Effector memory CD8-positive, alpha-beta T cell (primary cell): ENCODE results near the gene ZFP64.
"Not testable (repeated sequence)": the region's sequence is repeated elsewhere in the genome, so short reads cannot be mapped to it uniquely, and the experiment has no call there.

Experiments
- ATAC-seq: fragments of 150-1000 bp; cut with Tn5 transposase; replicated peaks from 2 replicates; pipeline ENCODE4 v1.10.0; 2021; ENCODE audit warnings: mild to moderate bottlenecking, moderate library complexity
- DNase-seq, 3 experiments: peaks; one replicate each; pipeline ENCODE4 v3.0.0; 2021
- H3K27ac Mint-ChIP-seq, 2 donors: one replicate each; pipeline ENCODE4 v1.8.0; 2022; ENCODE audit warnings: mild to moderate bottlenecking in 2 of 2, mixed read lengths in 2 of 2, moderate library complexity in 2 of 2
- H3K27me3 Mint-ChIP-seq, 2 donors: one replicate each; pipeline ENCODE4 v1.8.0; 2022; ENCODE audit warnings: mixed read lengths in 2 of 2
- H3K36me3 Mint-ChIP-seq: one replicate; pipeline ENCODE4 v1.8.0; 2022; ENCODE audit warnings: mild to moderate bottlenecking, moderate library complexity, mixed read lengths; ENCODE audit not compliant: insufficient read depth
- H3K4me1 Mint-ChIP-seq, 2 donors: one replicate each; pipeline ENCODE4 v1.8.0; 2022; ENCODE audit warnings: low read depth in 2 of 2, mixed read lengths in 2 of 2
- H3K4me3 Mint-ChIP-seq, 2 donors: one replicate each; pipeline ENCODE4 v1.8.0; 2022; ENCODE audit warnings: mild to moderate bottlenecking in 2 of 2, mixed read lengths in 2 of 2, moderate library complexity in 2 of 2
- H3K9me3 Mint-ChIP-seq, 2 donors: one replicate each; pipeline ENCODE4 v1.8.0; 2022; ENCODE audit warnings: mixed read lengths in 2 of 2

The ZFP64 gene

DNA sequence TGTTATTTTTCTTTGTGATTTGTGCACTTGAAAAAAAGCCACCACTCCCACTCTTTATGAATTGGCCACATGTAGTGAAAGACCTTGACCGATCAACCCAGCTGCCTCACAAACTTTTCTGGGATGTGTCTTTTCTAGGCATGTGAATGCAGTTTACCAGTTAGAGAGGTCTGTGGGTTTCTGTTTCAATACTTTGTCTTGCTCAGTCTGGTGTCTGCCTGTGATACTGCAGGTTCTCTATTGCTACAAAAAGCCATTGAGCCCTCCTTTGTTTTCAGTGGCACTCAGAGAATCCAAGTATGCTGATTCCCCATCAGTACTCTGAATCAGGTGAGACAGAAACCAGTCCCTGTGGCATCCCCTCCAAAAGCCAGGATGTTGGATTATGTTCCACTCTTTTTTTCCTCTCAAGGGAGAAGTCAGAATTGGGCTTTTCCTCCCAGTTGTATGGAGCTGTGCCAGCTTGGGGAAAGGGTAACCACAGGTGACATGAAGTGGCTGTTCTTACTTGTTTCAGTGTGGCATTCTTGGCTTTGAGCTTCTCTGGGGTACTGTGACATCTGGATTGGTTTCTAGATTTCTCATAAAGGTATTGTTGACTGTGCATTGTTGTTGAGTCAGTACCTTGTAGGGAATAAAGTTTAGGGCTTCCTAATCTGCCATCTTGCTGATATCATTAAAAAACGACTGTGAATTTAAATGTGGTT is 26.3 kb upstream of the ZFP64 start:
- H3K27me3 Mint-ChIP-seq = peaks cover 31 to 69% of the 10 kb centered on the region in 2 donors
- H3K27ac Mint-ChIP-seq = no peak overlapping the region
- DNase-seq = no peak
- no peaks in the 10 kb centered on the region for H3K4me1 Mint-ChIP-seq
- no peaks in the 10 kb centered on the region for H3K36me3 Mint-ChIP-seq
- no peak overlapping the region for H3K4me3 Mint-ChIP-seq
- no peak for ATAC-seq
- H3K9me3 Mint-ChIP-seq = peaks cover 0 to 5% of the 10 kb centered on the region in 2 donors

DNA sequence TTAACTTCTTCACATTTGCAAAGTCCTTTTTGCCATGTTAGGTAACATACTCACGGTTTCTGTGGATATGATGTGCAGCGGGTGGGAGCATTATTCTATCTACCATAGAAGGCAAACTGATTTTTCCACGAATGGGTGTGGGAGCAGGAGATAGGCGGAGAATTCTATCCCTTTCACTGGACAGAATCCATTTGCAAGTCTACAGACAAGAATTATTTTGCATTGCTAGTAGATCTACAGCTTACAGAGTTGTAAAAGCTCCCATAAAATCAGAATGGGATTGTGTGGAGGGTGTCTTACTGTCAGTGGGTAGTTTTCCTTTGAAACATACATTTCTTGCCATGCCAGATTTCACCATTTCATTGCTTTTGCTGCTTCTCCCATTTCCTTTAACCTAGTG is 22.4 kb upstream of the ZFP64 start:
- no peaks in the 10 kb centered on the region for H3K4me1 Mint-ChIP-seq
- no peak for ATAC-seq
- peaks cover 3% of the 10 kb centered on the region for H3K36me3 Mint-ChIP-seq
- peaks cover 0 to 7% of the 10 kb centered on the region in 2 donors for H3K9me3 Mint-ChIP-seq
- H3K27me3 Mint-ChIP-seq = peaks cover 50 to 73% of the 10 kb centered on the region in 2 donors
- DNase-seq = no peak
- no peak overlapping the region for H3K27ac Mint-ChIP-seq
- no peak overlapping the region for H3K4me3 Mint-ChIP-seq

DNA sequence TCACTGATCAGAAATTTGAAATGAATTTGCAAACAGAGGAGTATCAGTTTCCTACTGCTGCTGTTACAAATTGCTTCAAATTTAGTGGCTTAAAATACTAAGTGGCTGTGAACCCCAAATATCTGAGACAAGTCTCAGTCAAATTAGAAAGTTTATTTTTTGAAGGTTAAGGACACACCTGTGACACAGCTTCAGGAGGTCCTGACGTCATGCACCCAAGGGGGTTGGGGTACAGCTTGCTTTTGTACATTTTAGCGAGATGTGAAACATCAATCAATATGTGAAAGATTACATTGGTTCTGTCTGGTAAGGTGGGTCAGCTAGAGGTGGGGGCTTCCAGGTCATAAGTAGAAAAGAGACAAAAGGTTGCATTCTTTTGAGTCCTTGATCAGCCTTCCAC is 21.4 kb upstream of the ZFP64 start:
- peaks cover 57 to 73% of the 10 kb centered on the region in 2 donors for H3K27me3 Mint-ChIP-seq
- H3K9me3 Mint-ChIP-seq = peaks cover 0 to 7% of the 10 kb centered on the region in 2 donors
- H3K27ac Mint-ChIP-seq = no peak overlapping the region
- ATAC-seq = no peak
- no peaks in the 10 kb centered on the region for H3K4me1 Mint-ChIP-seq
- H3K4me3 Mint-ChIP-seq = no peak overlapping the region
- peaks cover 3% of the 10 kb centered on the region for H3K36me3 Mint-ChIP-seq
- DNase-seq = no peak

DNA sequence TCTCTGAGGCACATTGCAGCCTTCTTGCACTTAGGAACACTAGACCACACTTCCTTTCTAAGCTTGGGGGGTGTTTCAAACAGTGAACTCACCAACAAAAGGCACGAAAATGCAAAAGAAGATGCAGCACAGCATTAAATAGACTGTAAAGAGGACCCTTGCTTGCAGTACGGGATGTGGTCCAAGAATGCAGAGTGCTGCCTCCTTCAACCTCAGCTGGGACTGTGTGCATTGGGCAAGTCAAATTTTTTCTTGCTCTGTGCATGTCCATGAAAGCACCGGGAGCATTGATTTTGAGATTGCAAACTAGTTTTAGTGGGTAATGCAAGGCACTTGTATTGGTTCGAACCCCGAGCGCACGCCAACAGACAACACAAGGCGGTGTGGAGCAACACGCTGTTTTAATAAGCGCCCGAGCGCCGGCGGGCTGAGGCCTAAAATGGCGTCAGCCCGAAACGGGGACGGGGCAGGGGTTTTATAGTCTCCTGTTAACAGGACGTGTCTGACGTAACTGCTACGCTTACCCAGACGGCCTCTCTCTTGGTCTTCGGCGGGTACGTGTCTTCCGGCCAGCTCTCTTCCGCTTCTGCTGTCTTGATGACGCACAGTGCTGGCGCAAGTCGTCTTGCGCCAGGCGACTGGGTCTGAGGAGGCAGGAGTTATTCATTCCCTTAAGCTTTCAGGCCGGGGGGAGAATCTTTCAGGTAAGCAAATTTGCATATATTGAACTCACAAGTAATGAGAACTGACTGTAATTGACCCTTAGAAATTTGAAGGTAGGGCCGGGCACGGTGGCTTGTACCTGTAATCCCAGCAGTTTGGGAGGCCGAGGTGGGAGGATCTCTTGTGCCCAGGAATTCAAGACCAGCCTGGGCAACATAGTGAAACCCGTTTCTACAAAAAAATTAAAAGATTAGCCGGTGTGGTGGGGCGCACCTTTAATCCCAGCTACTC is 18.7 kb upstream of the ZFP64 start:
- H3K27me3 Mint-ChIP-seq = peaks cover 54 to 73% of the 10 kb centered on the region in 2 donors
- DNase-seq (no peak), ATAC-seq (no peak)
- peaks cover 3% of the 10 kb centered on the region for H3K36me3 Mint-ChIP-seq
- no peaks in the 10 kb centered on the region for H3K4me1 Mint-ChIP-seq
- H3K4me3 Mint-ChIP-seq = no peak overlapping the region
- H3K9me3 Mint-ChIP-seq = peaks cover 0 to 7% of the 10 kb centered on the region in 2 donors
- H3K27ac Mint-ChIP-seq = no peak overlapping the region

- ATAC-seq = no peak
- Mint-ChIP-seq H3K4me1 (no peaks in the 10 kb centered on the region), H3K27ac (no peak overlapping the region)
Measured at GRCh38 chr20:52209154-52209571, 17.6 kb upstream of the ZFP64 start.

DNA sequence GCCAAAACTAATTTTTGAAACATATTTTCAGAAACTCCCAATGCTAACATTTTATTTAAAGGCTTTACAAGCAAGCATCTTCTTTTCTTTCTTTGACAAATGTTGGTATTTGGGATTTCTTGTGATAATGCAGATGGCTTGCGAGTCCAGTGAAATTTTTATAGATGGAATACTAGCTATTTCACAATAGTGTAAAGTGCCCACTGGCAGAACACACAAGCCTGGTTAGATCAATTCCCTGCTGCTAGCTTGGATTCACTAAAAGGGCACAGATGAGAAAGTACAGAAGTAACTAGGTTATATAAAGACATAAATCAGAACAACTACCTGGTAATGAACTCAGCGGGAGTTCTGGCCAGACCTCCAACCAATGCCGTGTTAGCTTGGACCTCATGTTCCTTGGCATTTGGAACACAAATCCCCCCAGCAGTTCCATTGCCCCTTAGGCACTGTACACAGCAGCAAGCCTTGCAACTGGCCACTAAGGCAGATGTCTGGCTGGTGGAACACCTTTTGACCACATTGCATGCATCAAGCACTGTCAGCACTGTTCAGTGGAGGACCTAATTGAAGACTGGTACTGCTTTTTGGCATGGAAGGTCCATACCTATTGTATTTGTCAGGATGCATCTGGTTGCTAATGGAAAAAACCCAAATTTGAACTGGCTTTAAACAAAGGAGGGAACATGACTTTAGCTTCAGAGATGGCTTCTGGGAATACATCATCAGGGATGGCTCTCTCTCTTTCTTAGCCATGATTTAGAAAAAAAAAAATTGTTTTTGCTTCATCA is 15.6 kb upstream of the ZFP64 start:
- Mint-ChIP-seq H3K4me1 (no peaks in the 10 kb centered on the region), H3K27me3 (peaks cover 37 to 51% of the 10 kb centered on the region in 2 donors), H3K36me3 (peaks cover 7% of the 10 kb centered on the region), H3K9me3 (peaks cover 0 to 7% of the 10 kb centered on the region in 2 donors), H3K27ac (no peak overlapping the region), H3K4me3 (no peak overlapping the region)
- ATAC-seq (no peak), DNase-seq (no peak)

More at GRCh38 chr20:52209154-52209571, 17.6 kb upstream of the ZFP64 start:
- Mint-ChIP-seq H3K36me3 (peaks cover 7% of the 10 kb centered on the region), H3K4me3 (no peak overlapping the region), H3K9me3 (peaks cover 0 to 7% of the 10 kb centered on the region in 2 donors), H3K27me3 (peaks cover 53 to 71% of the 10 kb centered on the region in 2 donors)
- DNase-seq = no peak

GRCh38 chr20:52204136-52204535 is 12.6 kb upstream of the ZFP64 start:
- DNase-seq = no peak
- no peak overlapping the region for H3K4me3 Mint-ChIP-seq
- peaks cover 4% of the 10 kb centered on the region for H3K36me3 Mint-ChIP-seq
- no peak overlapping the region for H3K27ac Mint-ChIP-seq
- no peaks in the 10 kb centered on the region for H3K4me1 Mint-ChIP-seq
- H3K27me3 Mint-ChIP-seq = peaks cover 23 to 37% of the 10 kb centered on the region in 2 donors
- no peak for ATAC-seq
- H3K9me3 Mint-ChIP-seq = no peaks in the 10 kb centered on the region

DNA sequence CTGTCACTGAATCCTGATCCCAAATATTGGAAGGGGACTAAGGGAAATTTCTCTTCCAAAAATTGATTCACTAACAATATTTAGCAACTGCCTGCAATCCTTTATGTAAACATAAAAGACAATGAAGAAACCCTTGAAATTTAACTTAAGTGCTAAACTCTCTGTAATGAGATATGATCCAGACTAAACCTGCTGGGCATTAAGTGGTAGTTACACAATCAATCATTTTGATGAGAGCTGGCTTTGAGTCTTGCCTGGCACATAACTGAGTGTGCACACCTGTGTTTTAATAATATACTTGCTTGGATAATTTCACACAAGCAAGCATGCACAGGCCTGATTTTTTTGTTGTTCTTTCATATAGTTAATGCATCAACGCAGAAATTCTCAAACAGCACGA is 9.8 kb upstream of the ZFP64 start:
- Mint-ChIP-seq H3K36me3 (peaks cover 4% of the 10 kb centered on the region), H3K4me1 (no peaks in the 10 kb centered on the region), H3K4me3 (no peak overlapping the region), H3K27ac (no peak overlapping the region), H3K9me3 (no peaks in the 10 kb centered on the region), H3K27me3 (peaks cover 8 to 18% of the 10 kb centered on the region in 2 donors)
- DNase-seq = no peak
- ATAC-seq = no peak

- no peak for DNase-seq
- Mint-ChIP-seq H3K36me3 (peaks cover 4% of the 10 kb centered on the region), H3K27me3 (peaks cover 8 to 18% of the 10 kb centered on the region in 2 donors), H3K4me3 (no peak overlapping the region), H3K27ac (no peak overlapping the region), H3K9me3 (no peaks in the 10 kb centered on the region), H3K4me1 (no peaks in the 10 kb centered on the region)
- ATAC-seq = no peak
Measured at GRCh38 chr20:52200870-52201269, 9.3 kb upstream of the ZFP64 start.

- no peak overlapping the region for H3K4me3 Mint-ChIP-seq
- ATAC-seq (no peak), DNase-seq (no peak)
- H3K27me3 Mint-ChIP-seq = peaks cover 0 to 10% of the 10 kb centered on the region in 2 donors
- H3K9me3 Mint-ChIP-seq = no peaks in the 10 kb centered on the region
- no peak overlapping the region for H3K27ac Mint-ChIP-seq
- H3K36me3 Mint-ChIP-seq = peaks cover 6% of the 10 kb centered on the region
- H3K4me1 Mint-ChIP-seq = peaks cover 6 to 8% of the 10 kb centered on the region in 2 donors
Measured at GRCh38 chr20:52196845-52197244, 5.3 kb upstream of the ZFP64 start.

- no peak for ATAC-seq
- Mint-ChIP-seq H3K4me1 (peaks cover 10 to 12% of the 10 kb centered on the region in 2 donors), H3K27me3 (no peaks in the 10 kb centered on the region), H3K9me3 (no peaks in the 10 kb centered on the region), H3K4me3 (no peak overlapping the region), H3K36me3 (peaks cover 6% of the 10 kb centered on the region), H3K27ac (no peak overlapping the region)
- no peak for DNase-seq
Measured at GRCh38 chr20:52193886-52194545, 2.4 kb upstream of the ZFP64 start.

DNA sequence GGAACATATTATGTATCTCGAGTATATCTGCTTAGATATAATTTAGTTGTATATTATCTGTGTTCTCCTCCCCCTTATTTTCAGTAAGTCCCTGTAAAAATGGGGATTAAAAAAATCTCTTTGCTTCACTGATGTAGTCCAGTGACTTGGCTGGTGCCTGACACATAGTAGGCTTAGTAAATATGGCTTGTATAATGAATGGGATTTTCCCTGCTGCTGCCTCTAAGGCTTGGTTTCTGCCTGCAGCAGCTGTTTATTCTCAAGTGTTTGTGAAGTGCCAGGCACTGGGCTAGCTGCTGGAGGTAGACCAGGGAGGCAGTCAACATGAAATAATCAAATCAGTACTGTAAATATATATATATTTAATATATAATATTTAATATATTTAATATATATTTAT is 1.6 kb upstream of the ZFP64 start:
- peak overlapping the region; percentile 88 to 92 for H3K27ac Mint-ChIP-seq
- no peak for DNase-seq
- no peak for ATAC-seq
- H3K27me3 Mint-ChIP-seq = no peaks in the 10 kb centered on the region
- H3K4me3 Mint-ChIP-seq = peak overlapping the region; percentile 89 to 92
- H3K4me1 Mint-ChIP-seq = peaks cover 10 to 12% of the 10 kb centered on the region in 2 donors
- peaks cover 6% of the 10 kb centered on the region for H3K36me3 Mint-ChIP-seq
- no peaks in the 10 kb centered on the region for H3K9me3 Mint-ChIP-seq

DNA sequence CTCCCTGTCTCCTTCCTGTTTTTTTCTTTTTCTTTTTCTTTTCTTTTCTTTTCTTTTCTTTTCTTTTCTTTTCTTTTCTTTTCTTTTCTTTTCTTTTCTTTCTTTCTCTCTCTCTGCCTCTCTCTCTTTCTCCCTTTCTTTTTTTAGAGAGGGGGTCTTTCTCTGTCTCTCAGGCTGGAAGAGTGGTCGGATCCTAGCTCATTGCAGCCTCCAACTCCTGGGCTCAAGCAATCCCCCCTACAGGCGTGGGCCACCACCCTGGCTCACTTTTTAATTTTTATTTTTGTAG is 1.1 kb upstream of the ZFP64 start:
- Mint-ChIP-seq H3K4me3 (peak overlapping the region; percentile 89 to 92), H3K4me1 (peaks cover 10 to 12% of the 10 kb centered on the region in 2 donors), H3K27ac (peak overlapping the region; percentile 88 to 92)
- not testable (repeated sequence) for H3K27me3 Mint-ChIP-seq, DNase-seq, ATAC-seq, H3K36me3 Mint-ChIP-seq, H3K9me3 Mint-ChIP-seq
